H1 (cell line): ENCODE results near the gene CCDC38. TPM values are rescaled to one million over a fixed set of nuclear protein-coding genes. Genes with fewer than 3 reads are reported as not detected.

Experiments
- CREB1 ChIP-seq: IDR thresholded peaks from 2 replicates; pipeline ENCODE4 v1.6.1; 2012; ENCODE audit warnings: inconsistent platforms
- EZH2 ChIP-seq: fragments of 200-600 bp; sonication (generic); IDR thresholded peaks from 2 replicates; pipeline ENCODE4 v1.7.1; 2012; ENCODE audit warnings: low read depth, mild to moderate bottlenecking, moderate library complexity, low read length, inconsistent platforms; ENCODE audit not compliant: severe bottlenecking
- polyA plus RNA-seq, 7 experiments: library from polyadenylated mRNA; depleted of rRNA in 3 of 7; stranded (reverse) in 5 of 7; unstranded in 2 of 7; fragments of >200 nt in 5 of 7; fragments of 200-250 nt in 2 of 7; gene quantifications; 1 replicate in 5 of 7; 2 replicates in 1 of 7; 4 replicates in 1 of 7; pipeline versions ENCODE4 v1.2.1 to v1.2.3, GENCODE V29; 2011 to 2013; ENCODE audit warnings: missing spikeins in 2 of 7, mixed read lengths in 2 of 7
- total RNA-seq: library from RNA; stranded (reverse); fragmentation: NEBNext Ultra II Directional; extraction: Animal tissue kit (Norgen Biotek cat#: 25700); gene quantifications from 2 replicates; pipeline ENCODE4 v1.2.1, GENCODE V29; 2021
- TF ChIP-seq, protein P1 (sequence below), 3 experiments: IDR thresholded peaks; 1 replicate in 2 of 3; 2 replicates in 1 of 3; pipeline versions ENCODE4 v1.5.1 to v1.6.1; 2011; ENCODE audit warnings: low read length in 3 of 3, mild to moderate bottlenecking in 3 of 3, inconsistent platforms in 2 of 3, low read depth in 1 of 3, moderate library complexity in 1 of 3; ENCODE audit not compliant: insufficient read depth in 1 of 3; ENCODE audit errors: control extremely low read depth in 1 of 3
- TF ChIP-seq, protein P2 (sequence below): IDR thresholded peaks from 2 replicates; pipeline ENCODE4 v1.6.1; 2012; ENCODE audit warnings: inconsistent platforms

Gene CCDC38
- total and polyA plus RNA-seq, 2 of the 8 experiments (the other 6 are each of a cell fraction or from before 2014, with no cell fraction given): not detected

DNA sequence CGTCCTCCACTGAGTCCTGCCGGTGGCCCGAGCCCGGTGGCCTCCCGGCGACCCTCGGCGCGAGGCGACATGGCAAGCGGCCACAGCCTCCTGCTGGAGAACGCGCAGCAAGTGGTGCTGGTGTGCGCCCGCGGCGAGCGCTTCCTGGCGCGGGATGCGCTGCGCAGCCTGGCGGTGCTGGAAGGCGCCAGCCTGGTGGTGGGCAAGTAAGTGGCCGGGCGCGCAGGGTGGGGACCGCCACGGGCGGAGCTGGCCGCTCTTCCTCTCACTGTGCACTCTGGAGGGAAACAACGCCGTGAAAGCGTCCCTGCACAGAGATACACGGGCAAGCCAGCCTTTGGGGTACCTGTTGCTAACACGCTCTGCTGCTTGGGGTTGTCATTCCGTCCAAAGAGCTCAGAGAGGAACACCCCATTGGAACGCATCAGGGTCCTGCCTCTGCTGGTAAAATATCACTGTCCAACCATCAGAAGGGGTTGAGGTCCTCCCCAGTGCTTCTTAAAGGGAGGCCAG, 972 bp upstream of the CCDC38 start, which contains the start of gene AMDHD1 (continued):
- TF ChIP-seq EZH2 (peak; percentile 30), CREB1 (0 out of 2 replicates have a peak, but pooled peaks have one; percentile 16)
- TF ChIP-seq, protein P1, sequence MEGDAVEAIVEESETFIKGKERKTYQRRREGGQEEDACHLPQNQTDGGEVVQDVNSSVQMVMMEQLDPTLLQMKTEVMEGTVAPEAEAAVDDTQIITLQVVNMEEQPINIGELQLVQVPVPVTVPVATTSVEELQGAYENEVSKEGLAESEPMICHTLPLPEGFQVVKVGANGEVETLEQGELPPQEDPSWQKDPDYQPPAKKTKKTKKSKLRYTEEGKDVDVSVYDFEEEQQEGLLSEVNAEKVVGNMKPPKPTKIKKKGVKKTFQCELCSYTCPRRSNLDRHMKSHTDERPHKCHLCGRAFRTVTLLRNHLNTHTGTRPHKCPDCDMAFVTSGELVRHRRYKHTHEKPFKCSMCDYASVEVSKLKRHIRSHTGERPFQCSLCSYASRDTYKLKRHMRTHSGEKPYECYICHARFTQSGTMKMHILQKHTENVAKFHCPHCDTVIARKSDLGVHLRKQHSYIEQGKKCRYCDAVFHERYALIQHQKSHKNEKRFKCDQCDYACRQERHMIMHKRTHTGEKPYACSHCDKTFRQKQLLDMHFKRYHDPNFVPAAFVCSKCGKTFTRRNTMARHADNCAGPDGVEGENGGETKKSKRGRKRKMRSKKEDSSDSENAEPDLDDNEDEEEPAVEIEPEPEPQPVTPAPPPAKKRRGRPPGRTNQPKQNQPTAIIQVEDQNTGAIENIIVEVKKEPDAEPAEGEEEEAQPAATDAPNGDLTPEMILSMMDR (IDR thresholded peaks at IDR 0.05; ENCODE audit: control extremely low read depth in 1 of 3, insufficient read depth in 1 of 3, low read depth in 1 of 3, low read length in 3 of 3): peak in 1 of 3 experiments; percentile 33; a peak in 1 of 4 replicates
- TF ChIP-seq, protein P2, sequence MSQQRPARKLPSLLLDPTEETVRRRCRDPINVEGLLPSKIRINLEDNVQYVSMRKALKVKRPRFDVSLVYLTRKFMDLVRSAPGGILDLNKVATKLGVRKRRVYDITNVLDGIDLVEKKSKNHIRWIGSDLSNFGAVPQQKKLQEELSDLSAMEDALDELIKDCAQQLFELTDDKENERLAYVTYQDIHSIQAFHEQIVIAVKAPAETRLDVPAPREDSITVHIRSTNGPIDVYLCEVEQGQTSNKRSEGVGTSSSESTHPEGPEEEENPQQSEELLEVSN: peak; percentile 58; the same call in 1 of the 2 replicates
